Measurements from ENCODE around the gene DOCK3.
"Not testable (repeated sequence)": the region's sequence is repeated elsewhere in the genome, so short reads cannot be mapped to it uniquely, and the experiment has no call there.

Gene DOCK3

GRCh38 chr3:51110586-51110985 lies 435.9 kb downstream of the DOCK3 start:
- DNase-seq (ENCODE audit: low spot score) = no peak

GRCh38 chr3:51122944-51123343 lies 448.2 kb downstream of the DOCK3 start:
- no peak for DNase-seq (ENCODE audit: low spot score)

GRCh38 chr3:51123531-51123930 lies 448.8 kb downstream of the DOCK3 start:
- no peak for DNase-seq (ENCODE audit: low spot score)

GRCh38 chr3:51131607-51132006 lies 456.9 kb downstream of the DOCK3 start:
- not testable (repeated sequence) for DNase-seq (ENCODE audit: low spot score)

- DNase-seq (ENCODE audit: low spot score) = no peak
Observed at GRCh38 chr3:51137715-51138114, 463.0 kb downstream of the DOCK3 start.

- no peak for DNase-seq (ENCODE audit: low spot score)
Observed at GRCh38 chr3:51139616-51140015, 464.9 kb downstream of the DOCK3 start.

- no peak for DNase-seq (ENCODE audit: low spot score)
Observed at GRCh38 chr3:51141573-51141972, 466.8 kb downstream of the DOCK3 start.

GRCh38 chr3:51145811-51146585 lies 471.3 kb downstream of the DOCK3 start:
- DNase-seq (ENCODE audit: low spot score) = no peak

- no peak for DNase-seq (ENCODE audit: low spot score)
Observed at GRCh38 chr3:51146781-51147180, 472.1 kb downstream of the DOCK3 start.

- DNase-seq (ENCODE audit: low spot score) = no peak
Observed at GRCh38 chr3:51156147-51156546, 481.4 kb downstream of the DOCK3 start.

GRCh38 chr3:51163051-51163450 lies 488.3 kb downstream of the DOCK3 start:
- no peak for DNase-seq (ENCODE audit: low spot score)

GRCh38 chr3:51173518-51174271 lies 499.0 kb downstream of the DOCK3 start:
- DNase-seq (ENCODE audit: low spot score) = no peak

- no peak for DNase-seq (ENCODE audit: low spot score)
Observed at GRCh38 chr3:51176923-51177322, 502.2 kb downstream of the DOCK3 start.

GRCh38 chr3:51186446-51186845 lies 511.7 kb downstream of the DOCK3 start:
- not testable (repeated sequence) for DNase-seq (ENCODE audit: low spot score)

- no peak for DNase-seq (ENCODE audit: low spot score)
Observed at GRCh38 chr3:51190199-51190598, 515.5 kb downstream of the DOCK3 start.

GRCh38 chr3:51190827-51191226 lies 516.1 kb downstream of the DOCK3 start:
- no peak for DNase-seq (ENCODE audit: low spot score)

GRCh38 chr3:51191768-51192167 lies 517.0 kb downstream of the DOCK3 start:
- no peak for DNase-seq (ENCODE audit: low spot score)

GRCh38 chr3:51198477-51198876 lies 523.8 kb downstream of the DOCK3 start:
- no peak for DNase-seq (ENCODE audit: low spot score)

GRCh38 chr3:51199296-51199695 lies 524.6 kb downstream of the DOCK3 start:
- not testable (repeated sequence) for DNase-seq (ENCODE audit: low spot score)

- no peak for DNase-seq (ENCODE audit: low spot score)
Observed at GRCh38 chr3:51216291-51216690, 541.6 kb downstream of the DOCK3 start.

GRCh38 chr3:51221959-51222358 lies 547.2 kb downstream of the DOCK3 start:
- no peak for DNase-seq (ENCODE audit: low spot score)

GRCh38 chr3:51224283-51224682 lies 549.6 kb downstream of the DOCK3 start:
- no peak for DNase-seq (ENCODE audit: low spot score)

GRCh38 chr3:51224843-51225242 lies 550.1 kb downstream of the DOCK3 start:
- no peak for DNase-seq (ENCODE audit: low spot score)
